ENCODE data around the gene FGGY. TPM values are rescaled to one million over a fixed set of nuclear protein-coding genes. Genes with fewer than 3 reads are reported as not detected.

The FGGY gene
- total RNA-seq, 4 donors from 2014 or later: 24.9 to 35.9 (median 30.5) TPM

DNA sequence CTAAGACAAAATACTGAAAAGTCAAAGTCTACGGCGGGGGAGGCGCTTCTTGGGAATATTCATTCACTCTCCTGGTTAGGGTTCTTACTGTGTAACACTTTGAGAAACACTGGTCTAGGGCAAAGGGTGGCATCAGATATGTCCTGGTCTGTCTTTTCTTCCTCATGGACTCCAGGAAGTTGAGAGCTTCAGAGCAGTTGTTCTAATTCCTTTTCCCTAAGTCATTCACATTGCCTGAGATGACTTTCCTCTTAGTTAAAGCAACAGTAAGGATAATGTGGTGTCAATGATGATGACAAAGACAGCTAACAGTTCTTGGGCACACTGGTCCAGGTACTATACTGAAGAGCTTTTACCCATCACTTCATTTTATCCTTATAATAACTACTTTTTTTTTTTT, 27.0 kb downstream of the FGGY start:
- Histone ChIP-seq H3K9me3 (no peaks in the 10 kb centered on the region), H3K4me1 (peaks cover 3% of the 10 kb centered on the region in 2 donors), H3K36me3 (no peaks in the 10 kb centered on the region), H3K27me3 (no peaks in the 10 kb centered on the region), H3K27ac (no peak overlapping the region), H3K4me3 (no peak overlapping the region)
- in situ Hi-C loops (cut with MboI; ENCODE audit: low sequenced_read_pairs in 4 of 4): no loop called here
- intact Hi-C loops (cut with DNase I; ENCODE audit: low total_unique reads): no loop called here
- DNase-seq (no peak), ATAC-seq (no peak)
- TF ChIP-seq, protein P1, sequence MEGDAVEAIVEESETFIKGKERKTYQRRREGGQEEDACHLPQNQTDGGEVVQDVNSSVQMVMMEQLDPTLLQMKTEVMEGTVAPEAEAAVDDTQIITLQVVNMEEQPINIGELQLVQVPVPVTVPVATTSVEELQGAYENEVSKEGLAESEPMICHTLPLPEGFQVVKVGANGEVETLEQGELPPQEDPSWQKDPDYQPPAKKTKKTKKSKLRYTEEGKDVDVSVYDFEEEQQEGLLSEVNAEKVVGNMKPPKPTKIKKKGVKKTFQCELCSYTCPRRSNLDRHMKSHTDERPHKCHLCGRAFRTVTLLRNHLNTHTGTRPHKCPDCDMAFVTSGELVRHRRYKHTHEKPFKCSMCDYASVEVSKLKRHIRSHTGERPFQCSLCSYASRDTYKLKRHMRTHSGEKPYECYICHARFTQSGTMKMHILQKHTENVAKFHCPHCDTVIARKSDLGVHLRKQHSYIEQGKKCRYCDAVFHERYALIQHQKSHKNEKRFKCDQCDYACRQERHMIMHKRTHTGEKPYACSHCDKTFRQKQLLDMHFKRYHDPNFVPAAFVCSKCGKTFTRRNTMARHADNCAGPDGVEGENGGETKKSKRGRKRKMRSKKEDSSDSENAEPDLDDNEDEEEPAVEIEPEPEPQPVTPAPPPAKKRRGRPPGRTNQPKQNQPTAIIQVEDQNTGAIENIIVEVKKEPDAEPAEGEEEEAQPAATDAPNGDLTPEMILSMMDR (IDR thresholded peaks at IDR 0.05 in 4 of 5, conservative IDR thresholded peaks at IDR 0.05 in 1 of 5): no peak
- TF ChIP-seq POLR2A (IDR thresholded peaks at IDR 0.05): no peak

DNA sequence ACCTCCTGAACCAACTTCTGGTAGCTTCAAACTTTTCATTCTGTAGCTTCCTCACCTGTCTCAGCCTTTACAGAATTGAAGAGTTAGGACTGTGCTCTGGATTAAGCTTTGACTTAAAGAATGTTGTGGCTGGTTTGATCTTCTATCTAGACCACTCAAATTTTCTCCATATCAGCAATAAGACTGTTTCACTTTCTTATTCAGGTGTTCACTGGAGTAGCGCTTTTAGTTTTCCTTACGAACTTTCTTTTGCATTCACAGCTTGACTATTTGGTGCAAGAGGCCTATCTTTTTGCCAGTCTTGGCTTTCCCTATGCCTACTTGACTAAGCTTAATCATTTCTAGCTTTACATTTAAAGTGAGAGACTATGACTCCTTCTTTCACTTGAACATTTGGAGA, 31.5 kb downstream of the FGGY start:
- in situ Hi-C loops (cut with MboI; ENCODE audit: low sequenced_read_pairs in 4 of 4) (no loop called here), intact Hi-C loops (cut with DNase I; ENCODE audit: low total_unique reads) (no loop called here)
- H3K36me3 ChIP-seq: no peaks in the 10 kb centered on the region
- DNase-seq (no peak), ATAC-seq (no peak)
- no peak overlapping the region for H3K4me3 ChIP-seq
- no peaks in the 10 kb centered on the region for H3K4me1 ChIP-seq
- TF ChIP-seq POLR2A (IDR thresholded peaks at IDR 0.05): no peak
- TF ChIP-seq, protein P1 (IDR thresholded peaks at IDR 0.05 in 4 of 5, conservative IDR thresholded peaks at IDR 0.05 in 1 of 5): no peak
- no peaks in the 10 kb centered on the region for H3K27me3 ChIP-seq
- H3K9me3 ChIP-seq: no peaks in the 10 kb centered on the region
- H3K27ac ChIP-seq: no peak overlapping the region

DNA sequence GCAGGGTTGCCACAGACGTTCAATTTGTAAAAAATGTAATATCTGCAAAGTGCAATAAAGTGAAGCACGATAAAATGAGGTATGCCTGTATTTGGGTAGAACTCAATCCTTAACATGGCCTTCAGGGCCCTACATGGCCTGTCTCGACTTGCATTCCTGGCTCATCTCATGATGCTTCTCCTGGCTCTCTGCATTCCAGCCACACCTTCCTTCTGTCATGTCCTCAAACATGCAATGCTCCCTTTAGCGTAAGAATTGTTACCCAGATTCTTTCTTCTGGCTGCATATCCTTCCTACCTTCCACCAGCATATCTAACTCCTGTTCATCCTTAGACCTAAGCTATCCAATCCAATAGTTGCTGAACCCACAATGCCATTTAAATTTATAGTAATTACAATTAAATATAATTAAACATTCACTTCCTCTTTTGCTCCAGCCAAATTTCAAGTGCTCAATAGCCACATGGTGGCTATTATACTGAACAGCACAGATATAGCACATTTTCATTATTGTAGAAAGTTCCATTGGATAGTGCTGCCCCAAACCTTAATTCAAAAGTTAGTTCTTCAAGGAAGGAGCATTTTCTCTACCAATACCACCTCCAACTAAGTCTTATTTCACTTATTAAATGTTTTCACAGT, 32.6 kb downstream of the FGGY start:
- no peak for TF ChIP-seq POLR2A (IDR thresholded peaks at IDR 0.05)
- TF ChIP-seq, protein P1 (IDR thresholded peaks at IDR 0.05 in 4 of 5, conservative IDR thresholded peaks at IDR 0.05 in 1 of 5): no peak
- in situ Hi-C loops (cut with MboI; ENCODE audit: low sequenced_read_pairs in 4 of 4): no loop called here
- Histone ChIP-seq H3K27ac (no peak overlapping the region), H3K36me3 (no peaks in the 10 kb centered on the region), H3K4me3 (no peak overlapping the region), H3K27me3 (no peaks in the 10 kb centered on the region), H3K4me1 (no peaks in the 10 kb centered on the region), H3K9me3 (no peaks in the 10 kb centered on the region)
- ATAC-seq (no peak), DNase-seq (no peak)
- intact Hi-C loops (cut with DNase I; ENCODE audit: low total_unique reads): no loop called here

DNA sequence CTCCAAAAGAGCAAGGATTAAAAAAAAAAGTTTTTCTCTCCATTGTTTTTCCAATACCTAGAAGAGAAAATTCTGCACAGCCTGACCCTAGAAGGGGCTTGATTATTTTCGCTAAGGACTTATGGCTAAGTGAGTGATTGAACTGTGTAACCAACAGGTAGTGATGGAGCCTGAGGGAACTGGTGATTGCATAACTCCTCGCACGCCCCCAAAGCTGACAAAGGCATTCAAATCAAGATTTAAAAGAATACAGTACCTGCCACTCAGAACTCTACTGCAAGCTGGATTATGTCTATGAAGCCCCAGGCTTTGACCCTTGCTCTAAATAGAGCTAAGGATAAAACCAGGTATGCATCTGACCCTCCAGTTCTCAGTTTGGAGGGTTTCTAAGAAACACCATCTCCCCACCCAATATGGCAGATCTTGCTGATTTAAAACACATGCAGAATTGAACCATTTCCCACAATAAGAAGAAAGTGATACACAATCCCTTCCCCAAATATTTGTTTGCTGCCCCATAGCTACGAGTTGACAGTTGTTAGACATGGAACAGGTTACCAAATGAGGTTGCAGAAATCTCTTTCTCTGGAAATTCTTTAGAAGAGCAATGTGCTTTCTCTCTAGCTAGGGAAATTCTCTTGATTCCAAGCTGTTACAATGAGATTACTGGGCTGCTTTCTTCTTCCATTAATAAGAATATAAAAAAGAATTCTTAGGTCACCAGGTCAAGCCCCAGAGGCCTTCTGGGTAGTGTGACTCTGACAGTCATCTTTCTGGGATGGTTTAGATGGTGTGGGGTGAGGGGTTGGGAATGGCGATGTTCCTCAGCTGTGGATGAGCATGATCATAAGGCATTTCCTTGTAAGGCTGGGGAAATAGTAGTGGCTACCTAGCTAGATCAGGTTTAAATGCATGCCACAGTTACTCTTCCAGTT, 35.1 kb downstream of the FGGY start:
- no peak for TF ChIP-seq POLR2A (IDR thresholded peaks at IDR 0.05)
- TF ChIP-seq, protein P1 (IDR thresholded peaks at IDR 0.05 in 4 of 5, conservative IDR thresholded peaks at IDR 0.05 in 1 of 5): no peak
- no peak for ATAC-seq
- intact Hi-C loops (cut with DNase I; ENCODE audit: low total_unique reads): no loop called here

More for the DNA sequence above, 35.1 kb downstream of the FGGY start:
- Histone ChIP-seq H3K27me3 (no peaks in the 10 kb centered on the region), H3K4me3 (no peak overlapping the region), H3K27ac (no peak overlapping the region), H3K9me3 (no peaks in the 10 kb centered on the region), H3K4me1 (no peaks in the 10 kb centered on the region), H3K36me3 (no peaks in the 10 kb centered on the region)
- no peak for DNase-seq
- in situ Hi-C loops (cut with MboI; ENCODE audit: low sequenced_read_pairs in 4 of 4): no loop called here
